GM19239 (cell line): ENCODE results near the gene MDK.

Experiments used
- DNase-seq: peaks from one replicate; pipeline ENCODE4 v3.0.0; 2011; ENCODE audit warnings: low spot score; ENCODE audit not compliant: insufficient read length
- FAIRE-seq: peaks from 2 replicates; lab custom pipeline; 2011; peaks lifted over from hg19 to GRCh38; lab: Jason Lieb, UNC

The MDK gene

GRCh38 chr11:46426233-46426991 is 44.9 kb downstream of the MDK start:
- FAIRE-seq (no peak), DNase-seq (no peak)

- FAIRE-seq (no peak), DNase-seq (no peak)
Measured at GRCh38 chr11:46427364-46427763, 45.9 kb downstream of the MDK start.

- FAIRE-seq (no peak), DNase-seq (no peak)
Measured at GRCh38 chr11:46429717-46430116, 48.2 kb downstream of the MDK start.

- FAIRE-seq (no peak), DNase-seq (no peak)
Measured at GRCh38 chr11:46431211-46431610, 49.7 kb downstream of the MDK start.
